Measurements from ENCODE around the gene NF2.

- no peak for TF ChIP-seq CTCF (IDR thresholded peaks at IDR 0.05)
- TF ChIP-seq POLR2A (IDR thresholded peaks at IDR 0.05) = no peak
- no peak for TF ChIP-seq EP300 (IDR thresholded peaks at IDR 0.05)
These were observed 123.2 kb downstream of the NF2 start for GRCh38 chr22:29726512-29727130.

All from ovary (tissue), 3 donors.